ENCODE data around the gene CSF1.

GRCh38 chr1:109933856-109934711 lies 23.4 kb downstream of the CSF1 start:
- no peak for TF ChIP-seq RAD21 (conservative IDR thresholded peaks at IDR 0.05 in 1 of 2, IDR thresholded peaks at IDR 0.05 in 1 of 2)
- TF ChIP-seq CTCF (IDR thresholded peaks at IDR 0.05) = no peak
- no peak for TF ChIP-seq REST (IDR thresholded peaks at IDR 0.05)
- peak; percentile 28; the same call in 1 of the 2 replicates for TF ChIP-seq MAX (IDR thresholded peaks at IDR 0.05)
- peak; percentile 18 for TF ChIP-seq MAFK (IDR thresholded peaks at IDR 0.05; ENCODE audit: partially characterized antibody)
- no peak for TF ChIP-seq PBX3 (IDR thresholded peaks at IDR 0.05)
- TF ChIP-seq USF2 (IDR thresholded peaks at IDR 0.05) = no peak
- no peak for TF ChIP-seq KDM5A (IDR thresholded peaks at IDR 0.05)
- no peak for TF ChIP-seq POLR2A (IDR thresholded peaks at IDR 0.05; ENCODE audit: low read length)
- TF ChIP-seq CBX2 (IDR thresholded peaks at IDR 0.05; ENCODE audit: borderline replicate concordance, low read depth) = no peak
- TF ChIP-seq RCOR1 (IDR thresholded peaks at IDR 0.05; ENCODE audit: low read depth, low read length) = no peak
- no peak for TF ChIP-seq SREBF2 (IDR thresholded peaks at IDR 0.05)

Measured in A549 (cell line).